ENCODE results near the gene LRRFIP2.
A peak's percentile ranks its signal among the peaks of the same experiment; 100 is the strongest.

LRRFIP2 gene

GRCh38 chr3:37117548-37117947 is 56.8 kb downstream of the LRRFIP2 start:
- DNase-seq (ENCODE audit: low spot score), result no peak
- H3K27ac ChIP-seq, result no peak overlapping the region
- TF ChIP-seq CTCF (IDR thresholded peaks at IDR 0.05), result no peak
- no peak overlapping the region for H3K4me3 ChIP-seq

DNA sequence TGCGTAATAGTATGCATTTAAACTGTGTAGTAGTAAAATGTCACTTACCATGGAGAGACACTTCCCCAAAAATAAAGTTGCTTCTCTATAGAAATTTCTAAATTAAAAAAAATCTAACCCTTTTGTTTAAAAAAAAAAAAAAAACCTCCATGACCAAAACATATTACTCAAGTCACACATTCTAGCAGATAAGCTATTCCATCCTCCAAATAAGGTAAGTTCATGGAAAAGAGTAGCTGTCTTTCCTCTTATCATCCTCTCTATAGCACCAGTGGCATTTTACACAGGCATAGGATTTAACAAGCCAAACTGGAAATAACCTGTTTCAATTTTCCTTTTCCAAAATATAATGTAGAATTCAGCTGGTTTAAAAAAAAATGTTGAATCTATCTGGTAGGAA is 57.4 kb downstream of the LRRFIP2 start:
- no peak overlapping the region for H3K27ac ChIP-seq
- DNase-seq (ENCODE audit: low spot score), result no peak
- H3K4me3 ChIP-seq, result no peak overlapping the region
- no peak for TF ChIP-seq CTCF (IDR thresholded peaks at IDR 0.05)

- peak overlapping the region; percentile 39 to 54 for H3K27ac ChIP-seq
- no peak overlapping the region for H3K4me3 ChIP-seq
- no peak for TF ChIP-seq CTCF (IDR thresholded peaks at IDR 0.05)
- no peak for DNase-seq (ENCODE audit: low spot score)
Observed at GRCh38 chr3:37115446-37115845, 58.9 kb downstream of the LRRFIP2 start.

DNA sequence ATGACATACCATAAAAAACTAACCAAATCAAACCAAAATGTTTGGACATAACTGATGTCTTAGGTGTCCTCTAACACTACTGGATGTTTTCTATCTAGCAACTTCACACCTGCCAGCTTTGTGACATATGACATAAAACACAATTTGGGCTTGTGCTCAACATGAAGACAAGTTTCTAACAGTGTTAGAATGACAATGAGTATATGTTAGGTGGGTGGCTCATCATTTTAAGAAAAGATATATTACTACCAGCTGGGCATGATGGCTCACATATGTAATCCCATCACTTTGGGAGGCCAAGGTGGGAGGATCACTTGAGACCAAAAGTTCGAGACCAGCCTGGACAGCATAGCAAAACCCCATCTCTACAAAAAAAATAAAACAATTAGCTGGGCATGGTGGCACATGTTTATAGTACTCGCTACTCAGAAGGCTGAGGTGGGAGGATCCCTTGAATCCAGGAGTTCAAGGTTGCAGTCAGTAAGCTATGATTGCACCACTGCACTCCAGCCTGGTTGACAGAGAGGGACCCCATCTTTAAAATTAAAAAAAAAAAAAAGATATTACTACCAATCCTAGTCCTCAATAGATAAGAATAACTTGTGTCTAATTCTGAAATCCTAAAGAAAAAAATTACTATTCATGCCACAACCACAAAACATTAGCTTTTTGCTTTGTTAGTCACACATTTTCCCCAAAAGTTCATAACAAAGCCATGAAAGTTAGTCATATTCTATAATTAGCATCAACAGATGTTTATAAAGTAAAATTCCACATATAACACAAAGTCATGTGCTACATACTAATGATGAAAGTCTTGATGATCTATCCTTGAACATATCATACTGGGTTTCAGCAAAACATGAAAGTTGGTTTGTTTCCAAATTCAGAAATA is 59.9 kb downstream of the LRRFIP2 start:
- TF ChIP-seq CTCF (IDR thresholded peaks at IDR 0.05), result no peak
- Histone ChIP-seq H3K27ac (peak overlapping the region; percentile 39 to 54), H3K4me3 (no peak overlapping the region)
- DNase-seq (ENCODE audit: low spot score), result no peak

DNA sequence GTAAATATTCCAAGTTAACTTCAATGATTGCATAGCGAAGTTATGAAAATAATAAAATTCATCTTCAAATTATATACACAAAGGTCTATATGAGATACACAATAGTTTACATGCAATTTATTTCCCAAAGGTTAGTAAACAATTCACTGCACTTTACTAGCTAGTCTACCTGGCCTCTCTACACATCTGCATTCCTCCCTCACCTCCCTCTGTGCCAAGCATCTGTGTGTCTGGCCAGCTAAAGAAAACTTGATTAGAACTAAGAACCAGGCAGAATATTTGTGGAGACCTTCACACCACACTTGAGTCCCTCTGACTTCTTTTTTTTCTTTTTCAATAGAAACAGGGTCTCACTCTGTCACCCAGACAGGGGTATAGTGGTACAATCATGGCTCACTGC is 61.4 kb downstream of the LRRFIP2 start:
- no peak for TF ChIP-seq CTCF (IDR thresholded peaks at IDR 0.05)
- no peak for DNase-seq (ENCODE audit: low spot score)
- H3K27ac ChIP-seq, result peak overlapping the region in 1 of 2 donors; percentile 26
- no peak overlapping the region for H3K4me3 ChIP-seq

- no peak for DNase-seq (ENCODE audit: low spot score)
- TF ChIP-seq CTCF (IDR thresholded peaks at IDR 0.05), result no peak
- peak overlapping the region in 1 of 2 donors; percentile 24 for H3K27ac ChIP-seq
Observed at GRCh38 chr3:37111199-37111598, 63.2 kb downstream of the LRRFIP2 start.

GRCh38 chr3:37107846-37108245 is 66.5 kb downstream of the LRRFIP2 start:
- no peak for TF ChIP-seq CTCF (IDR thresholded peaks at IDR 0.05)

More at GRCh38 chr3:37111199-37111598, 63.2 kb downstream of the LRRFIP2 start:
- H3K4me3 ChIP-seq, result no peak overlapping the region

More at GRCh38 chr3:37107846-37108245, 66.5 kb downstream of the LRRFIP2 start:
- DNase-seq (ENCODE audit: low spot score), result no peak
- no peak overlapping the region for H3K27ac ChIP-seq
- no peak overlapping the region for H3K4me3 ChIP-seq
